ENCODE results near the gene LRRC17.
"Not testable (repeated sequence)": the region's sequence is repeated elsewhere in the genome, so short reads cannot be mapped to it uniquely, and the experiment has no call there.

The LRRC17 gene

GRCh38 chr7:102897211-102897631, 15.6 kb upstream of the LRRC17 start:
- no peak for FAIRE-seq

DNA sequence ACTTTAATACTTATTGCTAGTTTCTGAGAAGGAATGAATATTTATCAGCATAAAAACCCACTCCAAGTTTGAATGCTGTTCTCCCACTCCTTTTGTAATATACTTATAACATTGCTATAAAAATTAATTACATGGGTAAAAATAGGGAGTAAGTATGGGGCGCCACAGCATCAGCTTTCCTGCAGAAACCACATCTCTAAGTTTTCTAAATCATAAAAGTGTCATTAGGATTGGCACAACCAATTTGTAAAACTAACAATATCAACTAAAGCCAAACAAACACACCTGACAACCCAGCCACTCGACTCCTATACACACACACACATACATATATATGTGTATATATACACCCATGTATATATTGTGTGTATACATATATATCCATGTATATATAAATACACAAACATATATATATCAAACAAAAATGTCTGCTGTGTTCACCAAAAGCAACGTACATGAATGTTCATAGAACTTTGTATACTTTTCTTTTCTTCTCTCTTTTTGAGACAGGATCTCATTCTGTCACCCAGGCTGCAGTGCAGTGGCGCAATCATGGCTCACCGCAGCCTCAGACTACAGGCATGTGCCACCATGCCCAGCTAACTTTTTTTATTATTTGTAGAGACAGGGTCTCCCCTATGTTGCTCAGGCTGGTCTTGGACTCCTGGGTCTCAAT, 14.8 kb upstream of the LRRC17 start:
- no peak for DNase-seq (ENCODE audit: extremely low spot score, insufficient read length, low read depth)
- no peak for FAIRE-seq

More at GRCh38 chr7:102897211-102897631, 15.6 kb upstream of the LRRC17 start:
- no peak for DNase-seq (ENCODE audit: extremely low spot score, insufficient read length, low read depth)

GRCh38 chr7:102898532-102898859, 14.3 kb upstream of the LRRC17 start:
- FAIRE-seq: no peak
- DNase-seq (ENCODE audit: extremely low spot score, insufficient read length, low read depth): no peak

DNA sequence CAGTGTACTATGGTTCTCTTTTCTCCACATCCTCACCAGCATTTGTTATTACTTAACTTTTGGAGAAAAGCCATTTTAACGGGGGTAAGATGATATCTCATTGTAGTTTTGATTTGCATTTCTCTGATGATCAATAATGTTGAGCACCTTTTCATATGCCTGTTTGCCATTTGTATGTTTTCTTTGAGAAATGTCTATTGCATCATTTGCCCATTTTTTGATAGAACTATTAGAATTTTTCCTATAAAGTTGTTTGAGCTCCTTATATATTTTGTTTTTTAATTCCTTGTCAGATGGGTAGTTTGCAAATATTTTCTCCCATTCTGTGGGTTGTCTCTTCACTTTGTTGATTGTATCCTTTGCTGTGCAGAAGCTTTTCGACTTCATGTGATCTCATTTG, 10.7 kb upstream of the LRRC17 start:
- DNase-seq (ENCODE audit: extremely low spot score, insufficient read length, low read depth); FAIRE-seq: not testable (repeated sequence)

- not testable (repeated sequence) for DNase-seq (ENCODE audit: extremely low spot score, insufficient read length, low read depth); FAIRE-seq
These were observed 9.2 kb upstream of the LRRC17 start for GRCh38 chr7:102903576-102903975.

- DNase-seq (ENCODE audit: extremely low spot score, insufficient read length, low read depth): no peak
- no peak for FAIRE-seq
These were observed 4.1 kb upstream of the LRRC17 start for GRCh38 chr7:102908676-102909075.

DNA sequence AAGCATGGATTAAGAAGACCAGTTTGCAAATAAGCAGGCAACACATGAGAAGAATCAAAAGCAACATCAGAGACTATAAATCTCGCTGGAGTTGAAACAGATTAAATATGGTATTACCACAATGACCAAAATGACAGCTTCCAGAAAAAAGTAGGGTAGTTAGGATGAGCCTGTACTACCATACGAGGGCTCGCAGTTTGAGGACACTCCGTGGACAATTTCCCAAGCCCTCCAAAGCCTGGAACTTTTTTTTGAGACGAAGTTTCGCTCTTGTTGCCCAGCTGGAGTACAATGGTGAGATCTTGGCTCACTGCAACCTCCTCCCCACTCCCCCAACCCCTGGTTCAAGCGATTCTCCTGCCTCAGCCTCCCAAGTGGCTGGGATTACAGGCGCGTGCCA, 1.0 kb downstream of the LRRC17 start:
- no peak for FAIRE-seq
- DNase-seq (ENCODE audit: extremely low spot score, insufficient read length, low read depth): no peak

- no peak for DNase-seq (ENCODE audit: extremely low spot score, insufficient read length, low read depth)
- no peak for FAIRE-seq
These were observed 1.8 kb downstream of the LRRC17 start for GRCh38 chr7:102914585-102914984.

- DNase-seq (ENCODE audit: extremely low spot score, insufficient read length, low read depth) (no peak), FAIRE-seq (no peak)
These were observed 3.6 kb downstream of the LRRC17 start for GRCh38 chr7:102916426-102916825.

- no peak for FAIRE-seq
- DNase-seq (ENCODE audit: extremely low spot score, insufficient read length, low read depth): no peak
These were observed 4.1 kb downstream of the LRRC17 start for GRCh38 chr7:102916881-102917280.

DNA sequence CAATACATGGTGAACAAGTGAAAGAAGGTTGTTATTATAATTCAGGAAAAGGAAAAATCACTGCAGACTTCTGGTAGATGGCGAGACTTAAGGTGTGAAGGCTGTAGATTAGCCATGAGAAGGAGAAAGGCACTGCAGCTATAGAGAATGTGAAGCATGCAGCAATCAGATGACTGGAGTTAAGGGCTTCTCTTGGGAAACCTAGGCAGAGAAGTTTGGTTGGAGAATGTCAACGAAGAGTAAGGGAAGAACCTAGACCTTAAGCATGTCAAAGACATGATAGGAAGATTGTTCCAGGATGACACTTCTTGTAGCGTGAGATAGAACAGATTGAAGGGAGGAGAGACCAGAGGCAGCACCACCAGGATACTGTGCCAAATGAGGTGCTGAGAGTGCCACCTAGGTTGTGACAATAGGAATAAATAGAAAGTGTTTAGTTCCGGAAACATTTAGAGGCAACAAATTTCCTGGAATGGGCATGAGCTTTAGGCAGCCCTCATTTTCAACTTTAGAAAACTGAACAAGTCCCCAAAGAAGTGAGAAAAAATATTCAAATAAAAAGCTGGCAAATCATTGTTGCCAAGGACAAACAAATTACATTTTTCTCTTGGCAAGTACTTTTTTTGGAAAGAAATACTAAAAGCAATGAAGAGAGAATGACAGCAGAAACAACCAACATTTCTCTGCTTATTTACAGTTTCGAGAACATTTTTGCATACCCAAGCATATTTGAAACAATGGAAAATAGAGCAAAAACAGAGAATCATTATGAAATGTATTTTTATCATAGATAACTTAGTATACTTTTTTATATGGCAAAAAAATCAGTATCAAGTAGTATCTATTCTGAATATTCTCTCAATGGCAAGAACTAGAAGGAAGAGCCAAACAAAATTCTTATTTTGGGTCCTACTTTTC, 4.9 kb downstream of the LRRC17 start:
- DNase-seq (ENCODE audit: extremely low spot score, insufficient read length, low read depth) (no peak), FAIRE-seq (no peak)

- DNase-seq (ENCODE audit: extremely low spot score, insufficient read length, low read depth): no peak
- FAIRE-seq: no peak
These were observed 6.0 kb downstream of the LRRC17 start for GRCh38 chr7:102918845-102919244.

- DNase-seq (ENCODE audit: extremely low spot score, insufficient read length, low read depth): no peak
- FAIRE-seq: no peak
These were observed 13.4 kb downstream of the LRRC17 start for GRCh38 chr7:102925976-102926782.

DNA sequence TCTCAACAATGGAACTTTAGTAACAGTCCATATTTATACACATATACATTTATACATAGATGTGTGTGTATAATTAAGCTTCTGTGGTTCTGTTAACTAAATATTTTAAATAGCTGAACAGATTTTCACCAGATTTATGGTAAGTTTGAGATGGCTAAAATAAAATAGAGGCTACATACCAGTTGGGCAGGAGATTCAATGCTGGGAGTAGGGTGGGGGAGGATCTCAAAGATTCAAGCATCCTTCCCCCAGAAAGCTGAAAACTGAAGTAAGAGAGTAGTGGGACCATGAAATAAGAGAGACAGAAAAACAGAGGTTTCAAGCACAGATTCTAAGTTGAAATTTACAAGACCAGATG, 14.0 kb downstream of the LRRC17 start:
- no peak for DNase-seq (ENCODE audit: extremely low spot score, insufficient read length, low read depth)
- FAIRE-seq: no peak

DNA sequence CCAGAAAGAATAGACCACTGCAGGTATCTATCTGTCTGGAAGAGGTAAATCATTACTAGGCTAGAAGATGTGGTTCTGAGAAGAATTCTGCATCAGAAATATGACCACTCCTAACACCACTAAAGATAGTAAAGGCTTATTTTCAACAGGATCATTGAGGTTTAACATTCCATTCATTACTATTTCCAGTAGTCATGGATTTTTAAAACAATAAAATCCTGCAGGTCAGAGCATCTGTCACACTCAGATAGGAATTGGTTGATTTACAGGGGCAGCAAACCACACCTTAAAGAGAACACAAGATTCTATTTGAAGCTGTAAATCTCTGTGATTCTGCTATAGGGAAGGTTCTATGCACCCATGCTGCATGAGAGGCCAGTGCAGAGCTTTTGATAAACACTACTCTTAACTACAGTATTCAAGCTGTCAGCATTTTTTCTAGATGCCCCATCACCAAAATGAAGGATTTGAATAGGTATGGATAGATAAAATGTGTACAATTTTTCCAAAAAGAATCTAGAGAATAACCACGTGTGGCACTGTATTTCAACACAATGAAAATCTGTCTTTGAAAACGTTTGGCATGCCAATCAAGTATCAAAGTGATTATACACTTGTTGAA, 14.6 kb downstream of the LRRC17 start:
- FAIRE-seq (no peak), DNase-seq (ENCODE audit: extremely low spot score, insufficient read length, low read depth) (no peak)

DNA sequence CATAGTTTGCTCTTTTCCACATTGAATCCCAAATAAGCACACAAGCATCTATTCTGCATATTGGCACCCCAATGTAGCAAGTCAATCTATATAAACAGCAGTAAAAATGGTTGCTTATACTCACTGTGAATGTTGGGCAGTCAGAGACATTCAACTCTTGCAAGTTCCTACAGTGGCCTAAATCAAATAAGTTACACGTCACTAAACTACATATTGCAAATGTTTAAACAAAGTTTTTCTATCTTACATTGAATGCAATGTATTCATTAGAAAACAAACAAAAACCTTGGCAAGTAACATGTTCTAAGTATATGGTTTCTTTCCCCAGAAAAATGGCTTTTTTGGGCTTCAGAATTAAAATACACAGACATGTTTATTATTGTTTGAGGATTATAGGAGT, 19.0 kb downstream of the LRRC17 start:
- no peak for FAIRE-seq
- no peak for DNase-seq (ENCODE audit: extremely low spot score, insufficient read length, low read depth)

DNA sequence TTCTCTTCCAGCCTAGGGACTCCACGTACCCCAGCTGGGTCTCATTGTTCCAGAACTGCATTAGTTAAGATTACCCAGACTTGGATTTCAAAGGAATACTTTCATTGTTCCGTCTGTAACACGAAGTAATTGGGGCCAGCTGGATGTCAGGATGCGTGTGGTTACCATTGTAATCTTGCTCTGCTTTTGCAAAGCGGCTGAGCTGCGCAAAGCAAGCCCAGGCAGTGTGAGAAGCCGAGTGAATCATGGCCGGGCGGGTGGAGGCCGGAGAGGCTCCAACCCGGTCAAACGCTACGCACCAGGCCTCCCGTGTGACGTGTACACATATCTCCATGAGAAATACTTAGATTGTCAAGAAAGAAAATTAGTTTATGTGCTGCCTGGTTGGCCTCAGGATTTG, 21.0 kb downstream of the LRRC17 start:
- no peak for FAIRE-seq
- no peak for DNase-seq (ENCODE audit: extremely low spot score, insufficient read length, low read depth)

DNA sequence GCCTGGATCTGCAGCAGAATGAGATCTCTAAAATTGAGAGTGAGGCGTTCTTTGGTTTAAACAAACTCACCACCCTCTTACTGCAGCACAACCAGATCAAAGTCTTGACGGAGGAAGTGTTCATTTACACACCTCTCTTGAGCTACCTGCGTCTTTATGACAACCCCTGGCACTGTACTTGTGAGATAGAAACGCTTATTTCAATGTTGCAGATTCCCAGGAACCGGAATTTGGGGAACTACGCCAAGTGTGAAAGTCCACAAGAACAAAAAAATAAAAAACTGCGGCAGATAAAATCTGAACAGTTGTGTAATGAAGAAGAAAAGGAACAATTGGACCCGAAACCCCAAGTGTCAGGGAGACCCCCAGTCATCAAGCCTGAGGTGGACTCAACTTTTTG, 21.4 kb downstream of the LRRC17 start:
- FAIRE-seq (no peak), DNase-seq (ENCODE audit: extremely low spot score, insufficient read length, low read depth) (no peak)

DNA sequence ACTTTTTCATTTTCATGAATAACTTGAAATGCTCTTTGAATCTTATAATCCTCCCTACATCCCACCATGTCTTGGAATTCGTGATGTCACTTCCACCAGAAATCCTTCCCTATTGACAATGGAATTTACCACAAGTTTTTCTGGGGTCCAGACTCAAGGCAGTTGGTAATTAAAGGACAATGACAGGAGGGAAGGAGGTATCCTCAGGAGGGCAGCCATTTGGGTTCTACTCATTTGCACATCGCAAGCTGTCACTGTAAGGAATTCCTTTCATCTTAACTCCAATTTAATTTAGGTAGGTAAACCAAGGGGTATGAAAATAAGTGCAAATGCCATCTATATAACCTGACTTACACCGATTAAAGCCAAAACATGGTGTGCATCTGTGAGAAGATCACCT, 21.9 kb downstream of the LRRC17 start:
- no peak for FAIRE-seq

DNA sequence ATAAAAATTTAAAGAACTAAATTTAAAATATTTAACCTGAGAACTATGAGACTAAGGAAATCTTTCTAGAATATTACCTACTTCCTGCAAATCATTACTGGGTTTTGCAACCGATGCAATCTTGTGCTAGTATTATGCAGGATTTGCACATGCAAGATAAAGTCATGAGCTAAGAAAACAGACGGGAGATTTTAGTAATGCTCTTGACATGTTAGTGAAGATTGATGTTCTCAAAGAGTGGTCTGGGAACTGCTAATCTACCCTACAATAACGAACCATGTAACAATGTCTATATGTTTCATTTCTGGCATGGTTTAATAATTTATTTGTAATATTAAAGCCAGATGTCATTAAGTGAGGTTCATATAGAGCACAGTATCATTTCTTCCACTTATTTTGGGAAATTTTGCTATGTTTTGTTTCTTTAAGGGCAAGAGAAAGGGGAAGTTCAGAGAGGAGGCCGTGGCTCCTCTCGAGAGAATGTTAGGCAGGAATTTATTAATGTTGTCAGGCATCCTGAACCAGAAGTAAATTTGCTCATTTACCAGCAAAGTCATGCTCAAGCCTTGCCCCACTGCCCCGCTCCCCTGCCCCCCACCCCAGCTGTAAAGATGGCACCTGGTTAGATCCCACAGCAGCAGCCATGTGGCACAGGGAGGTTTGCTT, 22.8 kb downstream of the LRRC17 start:
- FAIRE-seq (no peak), DNase-seq (ENCODE audit: extremely low spot score, insufficient read length, low read depth) (no peak)

More for the DNA sequence above, 21.9 kb downstream of the LRRC17 start:
- DNase-seq (ENCODE audit: extremely low spot score, insufficient read length, low read depth): no peak

All from GM18507 (cell line).